ENCODE data around the gene NCKAP5. TPM values are rescaled to one million over a fixed set of nuclear protein-coding genes. Genes with fewer than 3 reads are reported as not detected.

The NCKAP5 gene
- total and polyA plus RNA-seq, 11 donors: 0.51 to 10.5 (median 5.2) TPM

DNA sequence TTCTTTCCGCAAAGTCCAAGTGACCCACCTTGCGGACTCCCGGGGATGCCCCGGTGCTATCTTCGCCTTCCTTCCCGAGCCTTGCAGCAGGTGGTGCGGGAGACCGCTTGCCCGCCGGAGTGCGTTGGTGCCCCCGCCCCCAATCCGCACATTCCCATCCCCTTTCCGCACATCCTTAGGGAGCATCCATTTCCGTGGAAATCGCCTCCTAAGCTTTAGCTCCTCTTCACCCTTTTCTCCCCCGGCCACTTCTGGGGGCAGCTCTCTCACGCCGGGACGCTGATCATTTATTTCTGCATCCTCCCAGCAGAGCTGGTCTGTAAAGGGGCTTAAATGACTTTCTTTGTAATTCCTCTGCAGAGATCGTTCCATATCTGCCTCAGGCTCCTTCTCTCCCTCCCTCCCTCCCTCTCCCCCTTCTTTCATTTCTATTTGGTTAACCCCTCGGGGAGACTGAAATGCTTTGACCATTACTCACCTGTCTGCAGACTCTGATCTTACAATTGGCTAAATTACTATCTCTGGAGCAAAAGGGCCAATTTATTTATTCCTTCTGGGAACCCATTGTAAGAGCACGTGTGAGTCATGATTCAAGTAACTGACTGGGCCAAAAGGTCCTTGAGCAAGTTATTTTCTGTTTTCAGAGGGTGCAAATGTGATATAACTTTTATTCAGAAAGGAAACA is 897.0 kb downstream of the NCKAP5 start:
- WGBS, 4 donors: 24 to 37% (median 34%) methylated on average over 23 of the region's 23 CpGs
- Histone ChIP-seq H3K36me3 (no peaks in the 10 kb centered on the region), H3K27me3 (peaks cover 15 to 58% (median 43%) of the 10 kb centered on the region in 9 donors), H3K4me1 (peaks cover 0 to 33% (median 17%) of the 10 kb centered on the region in 12 donors), H3K9me3 (no peaks in the 10 kb centered on the region), H3K27ac (no peak overlapping the region), H3K4me3 (peak overlapping the region in 11 of 12 donors; percentile 5 to 63 (median 53))
- intact Hi-C loops (cut with DNase I): loop anchor here in 1 of 10 donors (10.0 kb wide), 1 partner anchor 1174 kb away; no protein-coding TSS in a partner anchor
- ATAC-seq (peak in 2 of 4 donors; percentile 13 to 34), DNase-seq (no peak)
- TF ChIP-seq POLR2A (IDR thresholded peaks at IDR 0.05) (no peak), CTCF (IDR thresholded peaks at IDR 0.05) (no peak)

GRCh38 chr2:132670496-132671150 is 897.6 kb downstream of the NCKAP5 start:
- no peaks in the 10 kb centered on the region for H3K36me3 ChIP-seq
- DNase-seq: peak in 4 of 5 donors; percentile 10 to 36 (median 26)
- peak in 3 of 4 donors; percentile 69 to 75 (median 70) for ATAC-seq
- H3K4me3 ChIP-seq: peak overlapping the region; percentile 28 to 63 (median 52)
- peaks cover 0 to 33% (median 17%) of the 10 kb centered on the region in 12 donors for H3K4me1 ChIP-seq
- no peaks in the 10 kb centered on the region for H3K9me3 ChIP-seq
- no peak overlapping the region for H3K27ac ChIP-seq
- intact Hi-C loops (cut with DNase I): loop anchor here in 1 of 10 donors (10.0 kb wide), 1 partner anchor 1174 kb away; no protein-coding TSS in a partner anchor
- no peak for TF ChIP-seq POLR2A (IDR thresholded peaks at IDR 0.05)
- peak in 1 of 12 donors; percentile 7 for TF ChIP-seq CTCF (IDR thresholded peaks at IDR 0.05)
- H3K27me3 ChIP-seq: peaks cover 15 to 58% (median 43%) of the 10 kb centered on the region in 9 donors
- WGBS, 4 donors: 0 to 3% (median 1%) methylated on average over 23 to 44 of the region's 44 CpGs

GRCh38 chr2:132669908-132670495 is 898.3 kb downstream of the NCKAP5 start, which contains the start of gene LYPD1:
Gene LYPD1, minus strand, starts transcription at chr2:132670205. Its CDS starts 273 bp downstream, at chr2:132669932.
- intact Hi-C loops (cut with DNase I): loop anchor here in 2 of 10 donors (10.0 kb wide), 2 partner anchors 495 to 1175 kb away; no protein-coding TSS in a partner anchor
- H3K9me3 ChIP-seq: no peaks in the 10 kb centered on the region
- peak within 1 kb of the TSS; percentile 28 to 63 (median 52) for H3K4me3 ChIP-seq
- TF ChIP-seq CTCF (IDR thresholded peaks at IDR 0.05): no peak
- no peak for TF ChIP-seq POLR2A (IDR thresholded peaks at IDR 0.05)
- H3K36me3 ChIP-seq: no peaks in the 10 kb centered on the region
- H3K4me1 ChIP-seq: peaks cover 0 to 33% (median 17%) of the 10 kb centered on the region in 12 donors
- DNase-seq: peak in 1 of 5 donors; percentile 13
- peak in 3 of 4 donors; percentile 13 to 45 (median 33) for ATAC-seq
- no peak within 1 kb of the TSS for H3K27ac ChIP-seq
- 1% methylated on average over 30 to 59 of the region's 59 CpGs for WGBS, 4 donors
- H3K27me3 ChIP-seq: peaks cover 15 to 61% (median 43%) of the 10 kb centered on the region in 9 donors
